ENCODE data around the gene CNKSR3.

The CNKSR3 gene

DNA sequence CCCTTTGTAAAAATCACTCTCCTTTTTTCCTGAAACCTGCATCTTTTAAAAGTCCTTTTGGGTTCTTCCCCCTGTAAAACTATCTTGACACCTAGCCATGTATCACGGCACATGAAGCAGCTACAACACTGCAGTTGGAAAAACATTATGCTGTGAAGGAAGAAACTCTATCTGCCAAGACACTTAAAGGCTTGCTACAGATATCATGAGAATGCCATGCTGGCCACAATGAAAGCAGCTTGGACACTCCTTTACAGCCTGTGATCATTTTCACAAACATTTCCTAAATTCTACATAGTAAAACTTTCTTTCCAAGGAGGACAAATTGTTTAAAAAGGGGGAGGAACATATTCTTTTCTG is 31.8 kb downstream of the CNKSR3 start:
- TF ChIP-seq, protein P1, sequence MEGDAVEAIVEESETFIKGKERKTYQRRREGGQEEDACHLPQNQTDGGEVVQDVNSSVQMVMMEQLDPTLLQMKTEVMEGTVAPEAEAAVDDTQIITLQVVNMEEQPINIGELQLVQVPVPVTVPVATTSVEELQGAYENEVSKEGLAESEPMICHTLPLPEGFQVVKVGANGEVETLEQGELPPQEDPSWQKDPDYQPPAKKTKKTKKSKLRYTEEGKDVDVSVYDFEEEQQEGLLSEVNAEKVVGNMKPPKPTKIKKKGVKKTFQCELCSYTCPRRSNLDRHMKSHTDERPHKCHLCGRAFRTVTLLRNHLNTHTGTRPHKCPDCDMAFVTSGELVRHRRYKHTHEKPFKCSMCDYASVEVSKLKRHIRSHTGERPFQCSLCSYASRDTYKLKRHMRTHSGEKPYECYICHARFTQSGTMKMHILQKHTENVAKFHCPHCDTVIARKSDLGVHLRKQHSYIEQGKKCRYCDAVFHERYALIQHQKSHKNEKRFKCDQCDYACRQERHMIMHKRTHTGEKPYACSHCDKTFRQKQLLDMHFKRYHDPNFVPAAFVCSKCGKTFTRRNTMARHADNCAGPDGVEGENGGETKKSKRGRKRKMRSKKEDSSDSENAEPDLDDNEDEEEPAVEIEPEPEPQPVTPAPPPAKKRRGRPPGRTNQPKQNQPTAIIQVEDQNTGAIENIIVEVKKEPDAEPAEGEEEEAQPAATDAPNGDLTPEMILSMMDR (IDR thresholded peaks at IDR 0.05; ENCODE audit: extremely low read depth, missing control alignments): no peak
- no peak for DNase-seq (ENCODE audit: low spot score)

DNA sequence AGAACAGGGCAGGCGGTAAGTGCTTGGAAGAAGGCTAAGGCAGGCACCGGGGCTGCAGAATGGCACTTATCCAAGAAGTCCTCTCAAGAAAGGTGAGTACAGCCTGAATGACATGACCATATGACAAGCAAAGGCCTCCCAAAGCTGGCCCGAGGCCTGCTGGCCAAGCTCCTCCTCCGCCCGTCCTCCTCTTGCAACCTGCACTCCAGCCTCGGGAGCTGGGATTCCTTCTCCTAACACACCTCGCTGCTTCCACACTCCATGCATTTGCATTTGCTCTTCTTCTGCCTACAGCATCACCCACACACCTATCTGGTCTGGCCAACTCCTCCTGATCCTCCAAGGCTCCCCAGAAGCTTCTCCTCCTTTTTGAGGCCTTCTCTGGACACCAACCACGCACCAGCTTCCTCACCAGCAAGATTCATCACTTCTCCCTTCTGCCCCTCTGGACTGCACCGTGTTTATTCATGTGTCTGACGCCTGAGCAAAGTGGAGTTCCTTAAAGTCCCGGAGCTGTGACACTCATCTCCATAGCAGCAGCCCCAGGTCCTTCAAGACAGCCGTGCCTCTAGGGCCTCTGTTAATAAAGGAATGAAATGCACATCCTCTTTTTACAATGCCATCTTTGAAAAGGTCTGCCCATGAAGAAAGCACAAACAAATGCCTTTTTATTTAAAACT is 32.3 kb downstream of the CNKSR3 start:
- TF ChIP-seq, protein P1 (IDR thresholded peaks at IDR 0.05; ENCODE audit: extremely low read depth, missing control alignments): no peak
- DNase-seq (ENCODE audit: low spot score): no peak

DNA sequence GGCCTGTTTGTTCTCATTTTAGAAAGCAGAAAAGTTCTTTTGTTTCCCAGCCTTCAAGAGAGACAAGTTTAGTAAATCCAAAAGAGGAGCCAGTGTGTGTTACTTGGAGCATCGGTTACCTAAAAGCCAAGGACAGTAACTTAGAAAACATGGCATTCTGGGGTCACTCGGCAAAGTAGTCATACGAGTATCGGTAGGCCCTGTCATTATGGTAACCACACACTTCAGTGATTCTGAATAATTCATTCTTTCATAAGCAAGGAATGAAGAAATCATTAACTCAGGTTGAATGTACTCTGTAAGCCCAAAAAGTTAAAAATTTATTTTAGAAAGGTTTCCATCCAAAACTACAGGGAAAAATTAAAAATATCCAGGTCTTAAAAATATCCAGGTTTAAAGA is 34.0 kb downstream of the CNKSR3 start:
- TF ChIP-seq, protein P1 (IDR thresholded peaks at IDR 0.05; ENCODE audit: extremely low read depth, missing control alignments): no peak
- DNase-seq (ENCODE audit: low spot score): no peak

DNA sequence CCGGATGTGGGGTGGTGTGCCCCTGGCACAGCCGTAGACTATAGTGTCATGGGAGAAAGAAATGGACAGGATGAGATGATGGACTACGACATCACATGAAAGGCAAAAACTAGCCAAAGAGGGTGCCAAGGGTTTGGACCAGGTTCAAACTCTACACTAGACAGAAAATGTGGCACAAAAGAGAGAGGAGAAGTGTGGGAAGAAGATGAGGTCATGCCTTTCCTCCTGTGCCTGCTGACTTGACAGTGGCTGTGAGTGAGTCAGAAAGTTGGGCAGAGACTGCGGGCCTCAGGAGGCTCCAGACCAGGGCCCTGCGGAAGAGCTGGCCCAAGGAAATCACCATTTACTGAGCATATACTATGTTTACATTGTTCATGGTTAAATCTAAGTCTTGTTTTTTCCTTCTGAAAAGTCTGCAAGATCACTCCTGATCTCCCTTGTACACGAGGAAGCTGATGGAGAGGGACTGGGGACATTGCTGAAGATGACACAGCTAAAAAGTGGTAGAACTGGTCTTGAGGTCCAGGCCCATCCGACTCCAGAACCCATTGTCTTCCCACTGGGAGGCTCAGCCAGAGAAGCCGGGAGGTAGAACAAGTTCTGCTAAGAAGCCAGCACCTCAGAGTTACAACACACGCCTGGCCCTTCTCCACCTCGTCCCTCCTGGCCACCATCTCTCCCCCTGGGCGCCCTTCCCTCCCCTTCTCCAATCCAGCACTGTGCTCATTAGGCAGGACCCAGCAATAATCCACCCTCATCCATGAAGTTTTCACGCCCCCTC is 35.6 kb downstream of the CNKSR3 start:
- no peak for DNase-seq (ENCODE audit: low spot score)
- TF ChIP-seq, protein P1 (IDR thresholded peaks at IDR 0.05; ENCODE audit: extremely low read depth, missing control alignments): no peak

DNA sequence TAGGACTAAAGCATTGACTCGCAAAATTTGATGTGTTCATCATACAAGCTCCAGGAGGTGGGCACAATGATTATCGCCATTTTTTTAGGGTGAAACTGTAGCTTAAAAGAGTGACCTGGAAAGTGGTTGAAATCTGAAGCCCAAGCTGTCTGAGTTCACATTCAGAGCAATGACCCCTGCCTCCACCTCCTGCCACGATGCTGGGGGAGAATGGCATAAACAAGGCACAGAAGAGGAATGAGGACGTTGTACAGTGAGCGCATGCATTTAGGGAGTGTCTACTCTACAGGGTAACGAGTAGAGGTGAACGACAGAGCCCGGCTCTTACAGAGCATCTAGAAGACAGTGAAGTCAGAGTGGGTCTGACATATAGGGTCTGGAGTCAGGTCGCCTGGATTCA is 37.2 kb downstream of the CNKSR3 start:
- TF ChIP-seq, protein P1 (IDR thresholded peaks at IDR 0.05; ENCODE audit: extremely low read depth, missing control alignments): no peak
- DNase-seq (ENCODE audit: low spot score): no peak

DNA sequence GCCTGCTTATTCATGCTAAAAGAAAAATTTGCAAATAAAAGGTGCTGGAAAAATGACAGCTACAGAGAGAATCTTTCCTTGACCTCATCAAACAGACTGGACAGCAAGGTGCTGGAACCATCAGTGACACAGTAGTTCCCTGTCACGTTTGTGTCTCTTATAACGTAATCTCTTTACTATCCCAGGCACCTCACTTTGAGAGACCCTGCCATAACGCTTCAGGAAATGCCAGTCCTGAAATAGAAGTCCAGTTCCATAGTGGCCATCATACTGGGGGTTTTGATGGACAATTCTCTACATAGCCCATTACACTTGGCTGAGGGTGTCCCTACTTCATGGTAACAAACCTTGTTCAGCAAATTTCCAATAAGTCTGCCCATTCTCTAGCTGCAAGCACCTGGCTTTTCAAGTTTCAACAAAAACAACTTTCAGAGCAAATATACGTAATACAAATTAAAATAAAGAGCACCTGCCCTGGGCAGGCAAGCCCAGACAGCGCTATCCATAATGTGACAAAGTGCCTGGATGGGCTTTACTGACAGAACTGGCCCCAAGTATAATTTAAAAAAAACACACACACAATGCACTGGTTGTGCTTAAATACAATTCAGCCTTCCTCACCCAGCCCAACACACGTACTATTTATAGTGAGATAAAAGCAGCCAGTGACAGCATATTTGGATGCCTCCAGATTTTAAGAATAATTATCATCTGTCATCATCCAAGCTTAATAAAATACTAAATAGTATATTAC is 38.7 kb downstream of the CNKSR3 start:
- DNase-seq (ENCODE audit: low spot score): no peak
- TF ChIP-seq, protein P1 (IDR thresholded peaks at IDR 0.05; ENCODE audit: extremely low read depth, missing control alignments): no peak
